GM12874 (cell line): Measurements from ENCODE around the gene ST3GAL3.

ENCODE experiments used
- TF ChIP-seq, protein P1 (sequence below): IDR thresholded peaks from 2 replicates; pipeline ENCODE4 v1.5.1; 2011; ENCODE audit warnings: low read depth, mild to moderate bottlenecking, control low read depth, low read length, moderate library complexity; ENCODE audit not compliant: insufficient read depth

ST3GAL3 gene

DNA sequence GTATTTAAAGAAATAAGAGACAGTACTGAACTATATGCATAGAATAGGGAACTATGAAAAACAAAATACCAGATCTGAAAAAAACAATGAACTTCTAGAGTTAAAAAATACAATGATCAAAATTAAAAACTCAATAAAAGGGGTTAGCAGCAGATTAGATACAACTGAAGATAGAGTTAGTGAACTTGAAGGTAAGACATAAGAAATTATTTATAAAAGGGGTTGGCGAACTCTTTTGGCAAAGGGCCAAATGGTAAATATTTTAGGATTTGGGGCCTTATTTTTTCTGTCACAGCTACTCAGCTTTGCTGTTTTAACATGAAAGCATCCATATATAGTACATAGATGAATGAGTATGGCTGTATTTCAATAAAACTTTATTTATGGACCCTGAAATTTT is 111.4 kb downstream of the ST3GAL3 start:
- TF ChIP-seq, protein P1, sequence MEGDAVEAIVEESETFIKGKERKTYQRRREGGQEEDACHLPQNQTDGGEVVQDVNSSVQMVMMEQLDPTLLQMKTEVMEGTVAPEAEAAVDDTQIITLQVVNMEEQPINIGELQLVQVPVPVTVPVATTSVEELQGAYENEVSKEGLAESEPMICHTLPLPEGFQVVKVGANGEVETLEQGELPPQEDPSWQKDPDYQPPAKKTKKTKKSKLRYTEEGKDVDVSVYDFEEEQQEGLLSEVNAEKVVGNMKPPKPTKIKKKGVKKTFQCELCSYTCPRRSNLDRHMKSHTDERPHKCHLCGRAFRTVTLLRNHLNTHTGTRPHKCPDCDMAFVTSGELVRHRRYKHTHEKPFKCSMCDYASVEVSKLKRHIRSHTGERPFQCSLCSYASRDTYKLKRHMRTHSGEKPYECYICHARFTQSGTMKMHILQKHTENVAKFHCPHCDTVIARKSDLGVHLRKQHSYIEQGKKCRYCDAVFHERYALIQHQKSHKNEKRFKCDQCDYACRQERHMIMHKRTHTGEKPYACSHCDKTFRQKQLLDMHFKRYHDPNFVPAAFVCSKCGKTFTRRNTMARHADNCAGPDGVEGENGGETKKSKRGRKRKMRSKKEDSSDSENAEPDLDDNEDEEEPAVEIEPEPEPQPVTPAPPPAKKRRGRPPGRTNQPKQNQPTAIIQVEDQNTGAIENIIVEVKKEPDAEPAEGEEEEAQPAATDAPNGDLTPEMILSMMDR = no peak

- TF ChIP-seq, protein P1 = no peak
These were observed 112.0 kb downstream of the ST3GAL3 start for GRCh38 chr1:43819357-43819756.

- TF ChIP-seq, protein P1 = no peak
These were observed 114.1 kb downstream of the ST3GAL3 start for GRCh38 chr1:43821471-43821870.

GRCh38 chr1:43822040-43822690 is 114.8 kb downstream of the ST3GAL3 start:
- TF ChIP-seq, protein P1 = no peak

GRCh38 chr1:43824795-43825194 is 117.5 kb downstream of the ST3GAL3 start:
- TF ChIP-seq, protein P1 = no peak

GRCh38 chr1:43828574-43828973 is 121.2 kb downstream of the ST3GAL3 start:
- TF ChIP-seq, protein P1 = no peak

DNA sequence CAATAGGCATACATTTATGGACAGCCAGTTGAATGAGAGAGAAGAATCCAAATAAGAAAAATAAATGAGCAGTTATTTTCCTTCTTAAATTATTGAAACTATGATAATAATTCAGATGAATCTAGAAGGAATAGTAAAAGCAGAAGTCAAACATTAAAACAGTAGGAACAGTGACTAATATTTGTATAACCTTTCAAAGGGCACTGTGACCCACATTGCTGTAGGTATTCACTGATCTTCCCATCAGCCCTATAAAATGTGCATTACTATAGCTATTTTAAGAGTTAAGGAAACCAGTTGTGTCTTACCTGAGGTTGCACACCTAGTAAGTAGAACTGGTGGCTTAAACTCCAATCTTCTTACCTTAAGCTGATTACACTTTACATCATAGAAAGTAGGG is 123.5 kb downstream of the ST3GAL3 start:
- TF ChIP-seq, protein P1 = no peak
